HPDE6-E6E7 (cell line): ENCODE results near the gene PDE6H.

Experiments
- DNase-seq: peaks from one replicate; pipeline ENCODE4 v3.0.0; 2011; ENCODE audit warnings: missing footprints; ENCODE audit errors: extremely low spot score

Gene PDE6H

DNA sequence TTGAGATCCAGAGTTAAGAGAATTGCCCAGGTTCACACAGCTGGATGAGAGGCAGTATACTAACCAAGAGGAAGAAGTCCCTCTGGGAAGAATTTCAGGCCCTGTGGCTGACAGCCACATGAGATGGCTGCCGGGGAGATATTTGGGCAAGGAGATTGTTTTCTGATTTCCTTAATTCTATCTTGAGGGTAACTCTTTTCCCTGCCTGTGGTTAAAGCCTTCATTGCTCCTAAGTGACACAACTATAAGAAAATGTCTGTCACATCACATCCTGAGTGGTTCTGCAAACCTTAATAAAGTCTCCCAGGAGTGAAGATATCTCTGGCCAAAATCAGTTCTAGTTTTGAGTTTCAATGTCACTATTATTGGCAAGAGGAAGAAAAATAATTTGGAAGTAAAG, 21.0 kb upstream of the PDE6H start:
- DNase-seq = no peak

DNA sequence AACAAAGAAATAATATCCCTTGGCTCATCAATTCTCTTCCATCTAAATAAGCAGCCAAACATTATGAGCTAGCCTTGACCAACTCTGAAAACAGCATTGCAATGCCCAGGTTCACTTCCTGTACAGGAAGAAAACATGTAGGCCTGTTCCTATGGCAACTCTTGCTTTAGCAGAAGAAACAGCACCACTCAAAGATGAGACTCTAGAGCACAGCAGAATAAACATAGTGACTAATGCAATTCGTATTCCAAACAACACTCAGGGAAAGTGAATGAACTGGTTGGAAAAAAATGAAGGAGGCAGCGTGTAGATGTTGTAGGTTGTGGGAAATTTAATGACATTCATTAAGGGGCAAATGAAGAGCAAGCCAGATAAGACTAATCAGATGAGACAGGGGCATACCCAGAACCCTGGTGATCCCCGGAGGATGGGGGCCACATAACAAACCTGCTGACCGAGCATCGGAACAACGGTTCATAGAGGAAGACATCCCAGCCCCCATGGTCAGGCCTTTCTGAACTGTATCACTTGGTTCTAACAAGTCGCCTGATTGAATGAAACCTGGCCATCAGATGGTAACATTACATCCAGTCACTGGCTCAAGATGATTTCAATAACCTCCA, 20.4 kb upstream of the PDE6H start:
- DNase-seq = peak; percentile 72

DNA sequence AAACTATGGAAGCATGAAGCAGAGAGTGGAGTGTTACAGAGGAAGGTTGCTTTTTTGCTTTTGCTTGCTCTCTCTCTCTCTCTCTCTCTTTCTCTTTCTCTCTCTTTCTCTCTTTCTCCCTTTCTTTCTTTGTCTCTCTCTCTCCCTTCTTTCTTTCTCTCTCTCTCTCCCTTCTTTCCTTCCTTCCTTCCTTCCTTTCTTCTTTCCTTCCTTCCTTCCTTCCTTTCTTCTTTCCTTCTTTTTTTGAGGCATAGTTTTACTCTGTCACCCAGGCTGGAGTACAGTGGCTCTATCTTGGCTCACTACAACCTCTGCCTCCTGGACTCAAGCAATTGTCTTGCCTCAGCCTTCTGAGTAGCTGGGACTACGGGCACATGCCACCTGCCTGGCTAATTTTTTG, 19.1 kb upstream of the PDE6H start:
- DNase-seq = no peak

DNA sequence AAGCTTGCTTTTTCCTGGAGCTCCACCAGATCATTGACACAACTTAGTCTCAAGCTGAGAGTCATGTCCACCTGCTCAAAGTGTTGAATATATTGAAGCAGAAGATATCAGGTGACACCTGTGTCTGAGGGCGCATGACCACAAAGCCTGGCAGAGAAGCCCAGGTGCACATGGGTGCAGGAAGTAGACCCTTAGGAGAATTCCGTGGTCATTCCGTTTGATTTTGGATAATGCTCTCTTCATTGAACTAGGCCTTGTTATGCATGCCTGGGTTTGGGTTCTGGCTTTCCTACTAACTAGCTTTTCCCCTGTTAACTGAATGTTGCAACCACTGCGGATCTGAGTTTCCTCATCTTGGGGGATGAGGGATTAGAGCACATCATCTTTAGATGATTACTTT, 18.6 kb upstream of the PDE6H start:
- no peak for DNase-seq

DNA sequence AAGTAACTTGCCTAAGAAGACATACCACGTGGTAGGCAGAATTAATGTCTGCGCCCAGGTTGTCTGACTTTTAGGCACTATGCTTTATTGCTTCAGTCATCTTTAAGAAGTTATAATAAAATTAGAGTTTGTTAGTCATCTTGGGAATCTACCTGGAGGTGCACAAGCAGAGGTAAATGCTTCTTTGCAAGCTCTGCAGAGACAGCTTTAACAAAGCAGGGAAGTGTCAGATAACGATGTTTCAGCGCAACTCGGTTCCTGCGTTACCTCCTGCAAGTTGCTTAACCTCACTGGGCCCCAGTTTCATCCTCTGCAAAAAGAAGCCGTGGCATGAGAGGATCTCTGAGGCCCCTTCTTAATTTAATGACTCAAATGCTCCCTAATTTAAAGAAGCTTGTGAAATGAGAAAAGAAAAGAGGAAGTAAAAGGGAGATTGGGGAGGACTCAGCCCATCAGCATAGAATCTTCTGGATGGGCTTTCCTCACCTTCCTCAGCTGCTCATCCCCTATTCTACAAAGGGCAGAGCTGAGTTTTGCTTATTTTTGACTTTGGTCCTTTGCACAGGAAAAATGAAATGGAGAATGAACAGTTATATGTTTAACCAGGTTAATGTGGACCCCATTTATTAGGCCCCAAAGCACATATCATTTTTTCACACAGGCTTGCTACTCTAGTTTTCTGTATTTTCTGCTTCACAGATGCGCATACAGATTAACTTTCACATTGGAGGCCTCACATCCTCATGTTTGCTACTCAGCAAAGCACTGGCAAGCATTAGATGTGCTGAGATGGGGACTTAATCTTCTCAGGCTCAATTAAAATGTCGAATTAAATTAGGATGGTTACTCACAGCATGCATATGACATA, 16.6 kb upstream of the PDE6H start:
- no peak for DNase-seq

DNA sequence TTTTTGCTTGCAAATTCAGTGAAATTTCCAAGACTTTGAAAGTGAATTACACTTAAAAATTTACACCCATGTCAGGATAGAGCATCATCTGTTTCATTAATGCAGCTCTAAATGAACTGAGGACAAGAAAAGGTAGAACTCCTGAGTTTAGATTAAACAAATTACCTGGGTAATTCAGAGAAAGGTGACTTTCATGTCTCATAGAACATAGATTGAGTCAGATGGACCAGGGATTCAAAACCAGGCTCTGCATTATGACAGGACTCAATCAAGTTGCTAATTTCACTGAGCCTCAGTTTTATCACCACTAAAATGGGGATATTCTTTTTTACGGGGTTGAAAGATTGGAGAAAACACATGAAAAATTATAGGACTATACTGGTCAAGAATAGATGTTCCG, 15.9 kb upstream of the PDE6H start:
- DNase-seq = no peak

DNA sequence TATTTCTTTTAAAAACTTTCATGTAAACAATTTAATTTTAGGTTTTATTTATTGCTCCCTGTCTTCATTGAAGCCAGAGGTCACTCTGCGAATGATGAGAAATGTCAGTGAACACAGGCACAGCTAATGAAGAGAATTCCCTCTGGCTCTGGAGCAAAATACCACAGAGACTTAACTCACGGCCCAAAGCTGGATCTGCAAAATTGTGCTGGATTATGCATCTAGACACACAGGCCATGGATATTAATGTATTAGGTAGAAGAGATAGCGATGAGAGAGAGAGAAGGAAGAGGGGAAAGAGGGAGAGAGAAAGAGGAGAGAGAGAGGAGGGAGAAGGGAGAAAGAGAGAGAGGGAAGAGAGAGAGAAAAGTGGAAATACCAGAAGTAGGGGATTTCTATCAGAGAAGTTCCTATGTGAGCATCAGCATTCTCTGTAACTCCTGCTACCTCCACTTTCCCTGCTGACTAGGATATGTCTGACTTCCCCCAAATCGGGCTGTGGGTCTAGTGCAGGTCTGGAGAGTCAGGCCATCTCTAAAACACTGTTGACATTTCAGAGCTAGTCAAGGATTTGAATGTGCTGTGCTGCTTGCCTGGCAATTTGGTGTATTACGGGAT, 15.2 kb upstream of the PDE6H start:
- no peak for DNase-seq

DNA sequence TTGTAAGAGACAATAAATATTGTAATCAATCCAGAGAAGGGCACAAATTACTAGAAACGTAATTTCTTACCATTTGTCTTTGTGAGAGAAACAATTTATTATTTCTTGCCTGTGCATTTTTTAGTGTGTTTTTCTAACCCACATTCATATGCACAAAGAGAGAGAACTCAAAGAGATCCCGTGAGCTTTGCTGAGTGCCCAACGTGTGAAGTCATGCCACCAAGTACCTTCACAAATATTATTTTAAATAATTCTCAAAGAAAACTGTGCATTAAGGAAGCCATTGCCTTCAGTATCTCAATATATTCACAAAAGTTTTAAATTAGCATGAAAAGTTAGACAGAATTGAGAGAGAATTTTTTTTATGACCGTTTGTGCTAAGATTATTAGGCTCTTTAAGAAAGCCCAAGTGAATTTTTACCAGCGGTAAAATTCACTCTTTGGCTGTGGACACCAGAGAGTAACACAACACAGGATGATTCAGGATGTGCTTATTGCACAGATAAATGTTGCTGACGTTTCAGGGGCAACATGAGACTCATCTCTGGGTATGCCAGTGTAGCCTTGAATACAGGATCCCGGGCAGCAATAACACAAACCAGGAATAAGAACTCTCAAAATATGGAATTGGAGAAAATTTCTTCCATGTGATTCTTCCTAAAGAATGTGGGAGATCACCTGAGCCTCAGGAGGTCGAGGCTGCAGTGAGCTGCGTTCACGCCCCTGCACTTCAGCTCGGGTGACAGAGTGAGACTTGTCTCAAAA, 14.3 kb upstream of the PDE6H start:
- DNase-seq = no peak

DNA sequence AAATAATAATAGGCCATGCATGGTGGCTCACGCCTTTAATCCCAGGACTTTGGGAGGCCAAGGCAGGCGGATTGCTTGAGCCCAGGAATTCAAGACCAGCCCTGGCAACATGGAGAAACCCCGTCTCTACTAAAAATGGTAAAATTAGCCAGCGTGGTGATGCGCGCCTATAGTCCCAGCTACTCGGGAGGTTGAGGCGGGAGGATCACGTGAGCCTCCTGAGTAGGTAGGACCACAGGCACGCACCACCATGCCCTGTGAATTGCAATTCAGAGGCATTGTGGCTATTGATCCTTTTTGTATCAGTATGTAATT, 13.8 kb upstream of the PDE6H start:
- no peak for DNase-seq

DNA sequence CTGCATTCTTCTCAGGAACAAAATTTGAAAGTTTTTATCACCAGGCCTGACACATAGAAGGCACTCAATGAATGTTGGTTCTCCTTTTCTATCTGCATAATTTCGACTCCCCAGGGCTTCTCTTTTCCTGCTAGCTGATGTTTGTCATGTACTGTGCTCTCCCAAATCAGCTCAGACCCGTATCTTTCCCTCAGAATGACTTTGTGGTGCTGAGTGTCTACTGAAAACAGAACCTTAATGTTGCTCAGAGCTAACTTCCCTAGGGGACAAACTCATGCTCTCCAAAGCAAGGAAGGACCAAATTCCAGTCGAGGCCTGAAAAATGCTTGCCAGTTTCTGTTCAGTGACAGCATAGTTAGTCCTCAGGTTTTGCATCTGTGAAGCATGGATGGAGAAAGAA, 13.4 kb upstream of the PDE6H start:
- DNase-seq = no peak

DNA sequence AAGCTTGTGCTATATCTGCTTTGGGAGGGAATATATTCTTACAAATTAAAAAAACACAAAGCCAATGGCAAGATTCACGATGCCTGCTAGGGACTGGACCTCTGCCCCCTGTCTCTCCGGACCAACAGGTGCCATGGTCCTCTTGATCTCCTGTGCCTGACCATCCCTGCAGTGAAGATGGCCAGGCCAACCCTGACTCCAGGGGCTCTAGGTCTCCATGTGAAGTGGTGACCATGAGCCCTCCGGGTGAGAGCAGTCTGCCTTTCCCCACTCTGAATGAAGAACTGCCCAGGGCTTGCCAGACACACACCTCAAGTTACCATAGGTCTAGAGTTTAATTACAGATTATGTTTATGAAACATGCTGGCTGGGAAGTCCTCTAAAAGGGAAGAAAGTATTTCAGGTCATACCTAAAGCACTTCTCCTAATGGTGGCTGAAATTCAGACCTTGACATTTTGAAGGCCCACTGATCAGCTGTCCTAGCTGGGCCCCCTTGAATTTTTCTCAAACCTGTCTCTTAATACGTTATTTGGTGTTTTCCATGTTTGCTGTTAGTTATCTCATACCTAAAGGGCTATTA, 12.8 kb upstream of the PDE6H start:
- no peak for DNase-seq

DNA sequence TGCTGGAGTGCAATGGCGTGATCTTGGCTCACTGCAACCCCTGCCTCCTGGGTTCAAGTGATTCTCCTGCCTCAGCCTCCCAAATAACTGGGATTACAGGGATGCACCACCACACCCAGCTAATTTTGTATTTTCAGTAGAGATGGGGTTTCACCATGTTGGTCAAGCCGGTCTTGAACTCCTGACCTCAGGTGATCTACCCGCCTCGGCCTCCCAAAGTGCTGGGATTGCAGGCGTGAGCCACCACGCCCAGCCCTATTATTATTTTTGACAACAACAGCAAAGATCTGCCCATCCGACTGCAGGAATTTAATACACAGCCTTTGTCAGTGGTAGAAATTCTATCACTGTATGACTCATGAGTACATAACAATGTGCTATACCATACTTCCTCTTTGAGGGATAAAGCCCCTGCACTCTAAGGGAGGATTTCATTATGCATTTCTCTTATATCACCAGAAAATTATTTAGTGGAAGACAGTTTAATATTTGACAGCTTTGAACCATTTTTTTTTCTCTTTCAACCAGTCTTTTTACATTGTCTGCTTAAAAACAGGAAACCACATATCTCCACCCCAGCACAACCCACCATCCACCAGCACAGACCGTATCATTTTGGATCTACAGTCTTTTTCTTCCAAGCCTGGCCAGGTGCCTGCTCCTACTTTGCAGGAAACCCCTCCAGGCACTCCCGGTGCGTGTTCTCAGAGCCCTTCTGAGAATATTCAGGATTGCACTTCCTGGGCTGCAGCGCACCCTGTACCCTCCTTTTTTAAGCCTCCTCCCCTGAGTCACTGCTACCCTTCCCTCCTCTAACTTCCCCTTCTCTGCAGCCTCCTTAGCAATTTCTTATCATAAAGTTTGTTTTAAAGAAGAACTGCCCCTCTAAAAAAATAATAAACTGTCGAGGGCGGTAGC, 12.0 kb upstream of the PDE6H start:
- DNase-seq = peak; percentile 72

DNA sequence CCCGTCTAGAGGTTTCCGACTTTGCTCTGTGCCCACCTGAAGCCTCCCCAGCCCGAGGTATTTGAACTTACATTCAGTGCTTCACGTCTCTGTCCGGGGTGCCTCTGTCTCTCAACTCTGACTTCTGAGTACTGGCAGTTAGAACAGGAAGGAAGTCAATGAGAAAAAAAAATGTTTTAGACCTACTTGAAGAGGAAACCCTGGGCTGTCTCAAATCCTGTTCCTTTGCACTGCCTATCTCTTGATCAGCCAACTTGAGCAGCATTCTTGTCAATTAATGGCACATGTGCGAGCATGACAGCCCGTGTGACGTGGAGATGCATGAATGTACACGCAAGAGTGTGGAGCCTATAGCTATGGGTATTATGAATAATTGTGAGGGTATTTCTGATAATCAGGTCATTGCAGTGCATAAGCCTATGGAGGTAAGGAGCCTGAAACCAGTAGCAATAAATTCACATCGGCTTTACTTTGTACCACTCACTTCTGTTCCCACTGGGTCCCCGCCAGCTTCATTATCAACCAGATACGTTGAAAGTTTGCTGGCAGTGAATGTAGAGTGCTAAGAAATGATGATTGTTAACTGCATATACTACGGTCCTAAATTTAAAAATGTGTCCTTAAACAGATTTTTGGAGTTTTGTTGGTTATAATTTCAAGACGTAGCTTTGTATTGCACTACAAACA, 11.2 kb upstream of the PDE6H start, which contains the start of gene ARHGDIB:
ARHGDIB (minus strand) TSS at position 136 of the 687 bp plus-strand sequence. CDS start 10,889 bp downstream, outside the sequence.
- DNase-seq = peak; percentile 69

DNA sequence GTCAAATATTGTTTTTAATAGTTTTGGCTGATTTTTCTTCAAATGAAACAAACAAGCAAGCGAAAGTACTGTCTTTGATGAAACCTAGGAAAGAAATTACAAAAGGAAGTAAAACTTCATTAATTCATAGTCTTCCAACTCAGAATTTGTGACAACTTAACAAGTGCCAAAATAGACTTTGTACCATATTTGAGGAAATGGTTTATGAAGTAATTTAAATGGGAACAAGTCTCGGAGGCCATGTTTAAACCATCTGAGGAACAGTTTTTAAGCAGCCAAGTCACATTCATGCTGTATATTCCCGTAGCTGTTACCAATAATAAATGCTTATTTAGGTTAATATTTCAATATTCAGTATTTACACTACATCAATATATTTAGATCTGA, 10.7 kb upstream of the PDE6H start:
- DNase-seq = no peak

DNA sequence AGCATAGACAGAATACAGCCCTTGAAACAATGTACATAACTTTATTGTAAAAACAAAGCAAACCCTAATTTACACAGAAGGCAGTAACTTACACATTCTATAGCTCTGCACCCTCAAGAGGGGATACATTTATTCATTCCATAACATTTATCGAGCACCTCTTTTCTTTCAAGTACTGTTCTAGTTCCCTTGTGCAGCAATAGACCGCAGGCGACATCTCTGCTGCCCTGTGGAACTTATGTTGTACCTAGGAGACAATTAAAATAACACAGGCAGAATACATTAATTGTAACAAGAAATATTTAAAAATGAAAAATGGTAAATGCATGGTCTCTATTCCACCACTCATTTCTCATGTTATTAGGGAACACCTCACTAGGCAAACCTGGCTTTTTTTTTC, 10.0 kb upstream of the PDE6H start:
- no peak for DNase-seq

DNA sequence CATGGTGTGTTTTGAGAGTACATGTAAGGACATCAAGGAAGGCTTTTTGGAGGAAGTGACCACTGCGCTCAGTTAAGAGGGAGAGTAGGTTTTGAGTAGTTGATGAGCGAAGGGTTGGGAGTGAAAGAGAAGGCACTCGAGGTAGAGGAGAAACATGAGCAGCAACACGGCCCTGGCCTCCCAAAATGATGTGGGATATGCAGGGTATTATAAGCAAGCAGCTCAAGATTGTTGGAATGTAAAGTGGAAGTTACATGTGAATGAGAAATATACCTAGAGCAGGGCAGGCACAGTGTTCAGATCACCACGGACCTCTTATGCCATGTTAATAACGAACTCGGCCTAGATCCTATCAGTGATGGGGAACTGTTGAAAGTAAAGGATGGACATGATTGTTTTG, 9.3 kb upstream of the PDE6H start:
- DNase-seq = no peak

DNA sequence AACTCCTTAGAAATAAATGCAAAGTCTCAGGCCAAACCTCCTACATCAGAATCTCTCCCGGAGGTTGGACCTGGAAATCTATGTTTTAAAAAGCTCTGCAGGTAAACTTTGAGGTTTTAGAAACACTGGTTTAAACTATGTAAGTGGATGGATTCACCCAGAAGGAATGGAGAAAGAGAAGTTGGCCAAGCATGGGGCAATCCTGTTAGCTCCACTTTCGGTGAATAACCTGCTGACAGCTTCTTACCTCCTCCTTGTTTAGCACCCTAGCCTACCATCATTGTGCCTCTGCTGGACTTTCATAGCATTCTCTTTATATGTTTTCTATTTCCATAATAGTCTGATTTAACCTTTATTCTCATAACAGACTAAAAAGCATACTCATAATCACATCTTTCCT, 8.4 kb upstream of the PDE6H start:
- no peak for DNase-seq

DNA sequence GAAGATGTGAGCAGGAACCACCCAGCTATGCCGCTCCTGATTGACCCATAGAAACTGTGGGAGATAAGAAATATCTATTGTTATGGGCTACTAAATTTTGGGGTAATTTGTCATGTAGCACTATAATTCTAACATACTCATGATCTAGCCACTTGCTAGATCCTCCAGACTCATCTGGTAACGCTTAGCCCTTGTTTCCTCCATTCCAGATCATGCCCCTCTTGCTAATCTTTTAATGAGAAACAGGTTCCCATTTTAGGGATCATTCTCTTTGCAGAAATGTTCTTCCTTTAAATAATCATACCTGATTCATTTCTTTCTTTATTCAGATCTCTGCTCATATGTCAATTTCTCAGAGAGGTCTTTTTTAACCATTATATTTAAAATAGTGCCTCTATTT, 7.6 kb upstream of the PDE6H start:
- no peak for DNase-seq

DNA sequence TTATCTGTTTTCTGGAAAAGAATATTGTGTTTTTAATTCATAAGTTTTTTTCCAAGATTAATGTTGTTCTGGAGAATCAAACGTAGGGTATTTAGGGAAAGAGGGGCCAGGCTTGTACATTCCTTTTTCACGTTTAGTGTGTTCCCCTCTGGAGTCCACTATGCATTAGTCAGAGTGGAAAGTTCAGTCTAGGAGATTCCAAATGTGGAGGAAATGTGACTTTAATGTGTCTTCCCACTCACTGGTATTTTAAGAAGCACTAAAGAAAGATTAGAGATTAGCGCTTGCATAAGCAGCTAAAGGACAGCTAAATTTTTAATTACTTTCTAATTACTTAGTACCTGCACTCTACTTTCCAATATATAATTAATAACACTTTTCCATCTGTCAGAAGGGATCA, 4.4 kb upstream of the PDE6H start:
- no peak for DNase-seq

DNA sequence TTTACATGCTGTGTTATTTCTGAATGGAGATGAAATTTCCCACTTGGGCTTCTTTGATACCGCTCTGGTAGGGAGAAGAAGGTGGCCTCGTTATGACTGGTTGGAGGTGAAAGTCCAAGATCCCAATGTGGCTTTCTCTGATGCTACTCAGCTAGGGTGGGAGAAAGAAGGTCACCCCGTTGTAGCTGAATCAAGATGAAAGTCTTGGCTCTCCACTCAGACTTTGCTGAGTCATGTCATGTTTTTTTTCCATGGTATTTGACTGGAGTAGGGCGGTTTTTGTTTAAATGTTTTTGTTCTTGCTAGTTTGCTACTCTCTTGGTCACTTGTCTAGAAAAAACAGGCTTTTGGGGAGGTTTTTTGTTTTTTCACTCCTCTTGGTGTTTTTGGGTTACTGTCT, 2.4 kb upstream of the PDE6H start:
- DNase-seq = no peak
